ENCODE data around the gene SAP25. TPM values are rescaled to one million over a fixed set of nuclear protein-coding genes. Genes with fewer than 3 reads are reported as not detected.
A peak's percentile ranks its signal among the peaks of the same experiment; 100 is the strongest.

Gene SAP25
- total and polyA plus RNA-seq, 5 donors from 2014 or later = 0.47 to 47.4 TPM; not detected in 3

DNA sequence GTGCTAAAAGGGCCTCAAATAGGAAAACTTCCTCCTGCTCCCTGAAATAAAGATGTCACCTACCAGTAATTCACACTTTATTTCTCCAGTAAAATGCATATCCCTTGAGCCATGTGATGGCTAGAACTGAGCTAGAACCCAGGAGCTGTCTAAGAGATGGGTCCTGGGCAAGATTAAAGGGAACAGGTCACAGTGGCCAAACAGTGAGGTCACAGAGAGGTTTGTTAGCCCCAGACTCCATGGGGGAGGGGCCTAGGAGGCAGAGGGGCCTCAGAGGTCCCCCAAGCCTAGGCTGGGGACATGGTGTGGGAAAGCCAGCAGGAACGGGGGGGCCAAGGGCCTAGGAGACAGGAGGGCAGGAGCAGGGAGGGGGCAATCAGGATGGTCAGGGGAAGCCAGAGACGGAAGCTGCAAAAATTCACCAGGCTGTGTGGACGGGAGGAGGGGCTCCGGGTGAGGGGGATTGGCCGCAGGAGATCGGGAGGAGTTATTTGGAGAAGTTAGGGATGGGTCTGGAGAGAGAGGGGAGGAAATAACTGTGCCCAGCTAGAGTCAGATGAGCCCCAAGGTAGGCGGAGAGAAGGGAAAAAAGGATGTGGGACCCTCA is 15.7 kb upstream of the SAP25 start:
- H3K27me3 Mint-ChIP-seq = peaks cover 9% of the 10 kb centered on the region
- H3K36me3 Mint-ChIP-seq = no peaks in the 10 kb centered on the region

DNA sequence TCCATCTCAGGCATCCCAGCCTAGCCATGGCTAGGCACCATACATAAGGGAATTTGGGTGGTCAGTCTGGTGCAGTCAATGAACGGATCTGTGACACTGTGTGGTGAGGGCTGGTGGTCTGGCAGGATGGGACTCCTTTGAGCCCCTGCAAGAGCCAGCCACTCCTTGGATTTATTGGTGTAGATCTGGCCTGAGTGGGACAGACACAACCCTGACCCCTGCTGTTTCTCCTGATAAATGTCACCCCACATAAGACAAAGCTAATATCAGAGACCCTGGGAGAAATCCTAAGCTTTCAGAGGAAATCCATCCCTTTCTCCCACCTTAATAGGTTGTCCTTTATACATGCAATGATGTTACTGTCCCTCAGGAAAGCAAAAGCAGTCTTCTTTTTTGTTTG is 14.7 kb upstream of the SAP25 start:
- ATAC-seq (ENCODE audit: low read depth in 2 of 2) (no peak), DNase-seq (peak in 1 of 3 donors; percentile 40)
- Histone ChIP-seq H3K36me3 (ENCODE audit: control insufficient read depth, insufficient read depth, low read length) (no peaks in the 10 kb centered on the region), H3K4me1 (ENCODE audit: control insufficient read depth, insufficient read depth, low read length, poor library complexity, severe bottlenecking) (peaks cover 30% of the 10 kb centered on the region), H3K27ac (ENCODE audit: insufficient read depth, low read length, poor library complexity, severe bottlenecking) (no peak overlapping the region), H3K4me3 (ENCODE audit: low read depth, low read length) (no peak overlapping the region), H3K9me3 (ENCODE audit: control insufficient read depth in 2 of 2, low read length in 2 of 2) (no peaks in the 10 kb centered on the region), H3K27me3 (ENCODE audit: control insufficient read depth, insufficient read depth, low read length) (no peaks in the 10 kb centered on the region)
- Mint-ChIP-seq H3K4me1 (peaks cover 0 to 20% (median 9%) of the 10 kb centered on the region in 4 donors), H3K36me3 (no peaks in the 10 kb centered on the region), H3K27me3 (peaks cover 10% of the 10 kb centered on the region), H3K9me3 (no peaks in the 10 kb centered on the region), H3K4me3 (peak overlapping the region; percentile 41 to 89 (median 77)), H3K27ac (peak overlapping the region in 1 of 3 donors; percentile 17)

More for the DNA sequence above, 15.7 kb upstream of the SAP25 start:
- Histone ChIP-seq H3K9me3 (ENCODE audit: control insufficient read depth in 2 of 2, low read length in 2 of 2) (no peaks in the 10 kb centered on the region), H3K27me3 (ENCODE audit: control insufficient read depth, insufficient read depth, low read length) (no peaks in the 10 kb centered on the region), H3K36me3 (ENCODE audit: control insufficient read depth, insufficient read depth, low read length) (no peaks in the 10 kb centered on the region), H3K4me3 (ENCODE audit: low read depth, low read length) (no peak overlapping the region), H3K4me1 (ENCODE audit: control insufficient read depth, insufficient read depth, low read length, poor library complexity, severe bottlenecking) (peaks cover 20% of the 10 kb centered on the region), H3K27ac (ENCODE audit: insufficient read depth, low read length, poor library complexity, severe bottlenecking) (no peak overlapping the region)
- ATAC-seq (ENCODE audit: low read depth in 2 of 2) = no peak
- H3K27ac Mint-ChIP-seq = peak overlapping the region in 1 of 3 donors; percentile 84
- H3K4me1 Mint-ChIP-seq = peaks cover 0 to 14% (median 3%) of the 10 kb centered on the region in 4 donors
- H3K9me3 Mint-ChIP-seq = no peaks in the 10 kb centered on the region
- peak overlapping the region in 1 of 4 donors; percentile 71 for H3K4me3 Mint-ChIP-seq
- DNase-seq = no peak

DNA sequence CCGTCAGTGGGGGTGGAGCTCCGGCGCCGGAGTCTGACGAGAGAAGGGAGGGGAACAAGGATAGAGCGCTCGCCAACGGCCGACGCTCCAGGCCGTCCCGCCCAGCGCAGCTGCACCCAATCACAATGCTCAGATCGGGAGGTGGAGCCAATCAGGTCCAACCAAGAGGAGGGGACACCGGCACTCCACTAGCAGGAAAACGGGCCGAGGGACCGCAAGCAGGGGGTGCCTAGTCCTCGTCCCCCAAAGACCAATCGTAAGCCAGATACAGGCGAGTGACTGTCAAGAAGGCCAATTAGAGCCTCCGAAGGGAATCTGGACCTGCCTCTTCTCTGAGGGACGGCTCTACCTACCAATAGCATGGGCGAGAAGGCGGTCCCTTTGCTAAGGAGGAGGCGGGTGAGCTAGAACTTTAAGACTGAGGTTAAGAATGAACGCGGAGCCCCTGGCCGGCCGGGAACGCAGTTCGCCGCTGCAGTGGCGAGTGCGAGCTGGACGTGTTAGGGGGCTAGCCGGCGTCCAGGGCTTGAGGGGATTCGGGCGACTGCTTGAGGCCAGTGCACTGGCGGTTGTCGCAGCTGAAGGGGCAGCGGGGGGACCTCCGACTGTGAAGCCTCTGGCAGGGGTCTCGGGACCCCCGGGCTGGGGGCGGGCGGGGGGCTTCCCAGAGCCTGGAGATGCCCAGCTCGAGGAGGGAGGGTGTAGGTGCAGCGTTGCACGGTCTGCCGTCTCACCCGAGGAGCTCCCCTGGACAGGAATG is 12.7 kb upstream of the SAP25 start, which contains the start of gene FBXO24:
FBXO24 (plus strand) TSS at position 63 of the 760 bp plus-strand sequence; CDS start at position 361, 298 bp downstream.
- Mint-ChIP-seq H3K9me3 (no peaks in the 10 kb centered on the region), H3K4me3 (peak within 1 kb of the TSS; percentile 88 to 100 (median 98)), H3K27ac (peak within 1 kb of the TSS; percentile 91 to 97 (median 97)), H3K27me3 (peaks cover 10% of the 10 kb centered on the region), H3K36me3 (no peaks in the 10 kb centered on the region), H3K4me1 (peaks cover 0 to 37% (median 13%) of the 10 kb centered on the region in 4 donors)
- Histone ChIP-seq H3K4me1 (ENCODE audit: control insufficient read depth, insufficient read depth, low read length, poor library complexity, severe bottlenecking) (peaks cover 46% of the 10 kb centered on the region), H3K27ac (ENCODE audit: insufficient read depth, low read length, poor library complexity, severe bottlenecking) (peak within 1 kb of the TSS; percentile 97), H3K4me3 (ENCODE audit: low read depth, low read length) (peak within 1 kb of the TSS; percentile 86), H3K36me3 (ENCODE audit: control insufficient read depth, insufficient read depth, low read length) (peaks cover 11% of the 10 kb centered on the region), H3K9me3 (ENCODE audit: control insufficient read depth in 2 of 2, low read length in 2 of 2) (no peaks in the 10 kb centered on the region), H3K27me3 (ENCODE audit: control insufficient read depth, insufficient read depth, low read length) (no peaks in the 10 kb centered on the region)
- DNase-seq (peak; percentile 99 to 100 (median 100)), ATAC-seq (ENCODE audit: low read depth in 2 of 2) (peak; percentile 84 to 86)

DNA sequence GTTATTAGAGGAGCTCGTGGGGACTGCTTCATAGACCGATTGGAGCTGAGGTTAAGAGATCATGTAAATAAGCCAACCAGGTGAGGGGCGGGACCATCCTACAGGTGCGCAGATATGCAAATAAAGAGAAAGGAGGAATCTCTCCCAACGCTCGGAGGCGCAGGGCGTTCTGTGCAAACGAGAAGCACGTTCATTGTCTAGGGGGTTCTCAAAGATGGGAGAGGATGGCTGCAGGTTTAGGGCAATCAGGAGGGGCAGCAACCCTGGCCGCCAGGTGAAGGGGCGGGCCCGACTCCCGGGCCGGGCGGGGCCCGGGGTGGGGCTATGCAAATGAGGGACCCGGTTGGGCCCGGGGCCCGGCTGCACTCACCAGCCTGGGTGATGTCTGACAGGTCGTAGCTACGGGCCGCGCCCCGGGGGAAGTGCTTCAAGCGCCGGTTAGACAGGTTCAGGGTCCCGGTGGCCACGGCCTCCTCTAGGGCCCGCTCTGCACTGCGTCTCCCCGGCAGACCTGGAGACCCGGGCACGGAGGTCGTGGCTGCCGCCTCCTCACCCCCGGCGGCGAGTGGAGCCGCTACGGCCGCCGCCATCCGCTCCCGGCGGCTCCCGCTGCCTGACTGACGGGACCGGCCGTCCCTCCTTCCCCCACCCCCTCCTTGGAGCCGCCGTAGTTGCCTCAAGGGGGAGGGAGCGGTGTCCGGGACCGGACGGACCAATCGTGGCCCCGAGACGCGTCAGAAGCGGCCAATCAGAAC is 12.0 kb upstream of the SAP25 start, which contains the start of gene LRCH4:
LRCH4 (minus strand) TSS at position 619 of the 755 bp plus-strand sequence; CDS start at position 590, 29 bp downstream.
- peaks cover 7% of the 10 kb centered on the region for H3K27me3 Mint-ChIP-seq
- H3K9me3 Mint-ChIP-seq = no peaks in the 10 kb centered on the region
- peaks cover 0 to 37% (median 13%) of the 10 kb centered on the region in 4 donors for H3K4me1 Mint-ChIP-seq
- H3K9me3 ChIP-seq (ENCODE audit: control insufficient read depth in 2 of 2, low read length in 2 of 2) = no peaks in the 10 kb centered on the region
- peak within 1 kb of the TSS; percentile 97 for H3K27ac ChIP-seq (ENCODE audit: insufficient read depth, low read length, poor library complexity, severe bottlenecking)
- H3K4me3 ChIP-seq (ENCODE audit: low read depth, low read length) = peak within 1 kb of the TSS; percentile 86
- H3K27me3 ChIP-seq (ENCODE audit: control insufficient read depth, insufficient read depth, low read length) = no peaks in the 10 kb centered on the region
- H3K36me3 ChIP-seq (ENCODE audit: control insufficient read depth, insufficient read depth, low read length) = peaks cover 19% of the 10 kb centered on the region
- DNase-seq = peak in 2 of 3 donors; percentile 68 to 69
- peaks cover 46% of the 10 kb centered on the region for H3K4me1 ChIP-seq (ENCODE audit: control insufficient read depth, insufficient read depth, low read length, poor library complexity, severe bottlenecking)
- H3K27ac Mint-ChIP-seq = peak within 1 kb of the TSS; percentile 91 to 97 (median 97)
- H3K36me3 Mint-ChIP-seq = no peaks in the 10 kb centered on the region
- peak within 1 kb of the TSS; percentile 88 to 100 (median 98) for H3K4me3 Mint-ChIP-seq
- peak in 1 of 2 donors; percentile 4 for ATAC-seq (ENCODE audit: low read depth in 2 of 2)

DNA sequence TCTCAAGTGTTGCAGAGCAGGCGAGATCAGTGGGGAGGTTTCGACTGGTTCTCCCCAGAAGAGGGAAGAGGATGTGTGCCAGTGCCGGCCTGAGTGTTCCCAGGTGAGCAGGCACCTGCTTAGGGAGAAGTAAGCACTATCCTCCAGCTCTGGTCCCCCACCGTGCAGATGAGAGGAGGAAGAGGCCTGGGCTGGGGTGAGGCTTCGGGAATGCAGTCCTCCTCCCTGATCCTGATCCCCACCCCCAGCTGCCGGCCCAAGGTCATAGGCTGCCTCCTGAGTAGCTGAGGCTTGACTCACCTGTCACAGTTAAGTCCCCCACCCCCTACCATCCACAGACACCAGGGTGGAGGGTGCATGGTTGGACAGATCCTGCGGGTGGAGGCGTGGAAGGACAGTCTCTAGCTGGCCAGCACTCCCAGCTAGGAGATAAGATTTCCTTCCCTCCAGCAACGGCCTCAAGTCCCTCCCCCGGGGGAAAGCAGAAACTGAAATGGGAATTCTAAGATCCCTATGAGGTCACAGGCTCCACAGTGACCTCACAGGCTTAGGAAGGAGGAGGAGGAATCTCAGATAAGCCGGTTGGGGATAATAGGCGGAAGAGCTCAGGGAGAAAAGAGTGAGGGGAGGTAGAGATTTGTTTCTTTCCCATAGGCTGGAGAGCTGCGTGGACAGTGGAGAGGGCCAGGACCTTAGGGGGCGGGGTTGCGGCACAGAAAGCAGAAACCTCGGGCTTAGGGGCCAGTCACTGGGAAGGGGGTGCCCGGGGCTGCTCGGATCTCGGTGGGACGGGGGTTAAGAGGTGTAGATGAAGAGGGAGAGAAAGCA is 11.2 kb upstream of the SAP25 start:
- no peaks in the 10 kb centered on the region for H3K36me3 Mint-ChIP-seq
- Histone ChIP-seq H3K9me3 (ENCODE audit: control insufficient read depth in 2 of 2, low read length in 2 of 2) (no peaks in the 10 kb centered on the region), H3K36me3 (ENCODE audit: control insufficient read depth, insufficient read depth, low read length) (peaks cover 27% of the 10 kb centered on the region), H3K27ac (ENCODE audit: insufficient read depth, low read length, poor library complexity, severe bottlenecking) (peak overlapping the region; percentile 97), H3K27me3 (ENCODE audit: control insufficient read depth, insufficient read depth, low read length) (no peaks in the 10 kb centered on the region), H3K4me1 (ENCODE audit: control insufficient read depth, insufficient read depth, low read length, poor library complexity, severe bottlenecking) (peaks cover 46% of the 10 kb centered on the region), H3K4me3 (ENCODE audit: low read depth, low read length) (peak overlapping the region; percentile 86)
- ATAC-seq (ENCODE audit: low read depth in 2 of 2) (no peak), DNase-seq (no peak)
- H3K9me3 Mint-ChIP-seq = no peaks in the 10 kb centered on the region
- peaks cover 0 to 34% (median 13%) of the 10 kb centered on the region in 4 donors for H3K4me1 Mint-ChIP-seq
- peaks cover 7% of the 10 kb centered on the region for H3K27me3 Mint-ChIP-seq
- H3K27ac Mint-ChIP-seq = peak overlapping the region; percentile 91 to 97 (median 97)
- H3K4me3 Mint-ChIP-seq = peak overlapping the region; percentile 88 to 100 (median 98)

DNA sequence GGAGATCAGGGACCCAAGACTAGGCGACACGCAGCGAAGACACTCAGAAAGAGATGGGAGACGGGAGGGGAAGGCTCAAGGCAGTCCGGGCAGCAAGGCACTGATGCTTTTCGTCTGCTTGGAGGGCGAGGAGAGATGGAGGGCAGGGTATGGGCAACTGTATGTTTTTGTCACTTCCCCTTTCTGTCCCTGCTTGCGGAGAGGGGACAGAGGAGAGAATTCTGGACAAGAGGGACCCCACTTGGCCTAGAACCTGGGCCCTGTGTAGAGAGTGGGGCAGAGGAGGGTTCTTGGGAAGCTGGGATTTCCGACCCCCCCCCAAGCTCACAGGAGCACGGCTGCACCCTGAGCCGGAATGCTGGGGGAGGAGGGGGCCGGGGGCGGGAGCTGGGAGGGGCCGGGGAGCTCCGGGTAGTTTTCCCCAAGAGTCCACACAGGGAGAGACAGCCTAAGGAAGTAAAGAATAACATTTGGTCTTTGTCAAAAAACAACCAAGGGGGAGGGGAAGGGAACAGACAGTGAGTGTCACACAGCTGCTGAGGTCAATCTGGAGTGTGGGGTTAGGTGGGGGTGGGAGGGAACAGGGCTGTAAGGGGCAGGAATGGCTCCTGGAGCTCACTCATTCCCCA is 10.5 kb upstream of the SAP25 start:
- H3K27me3 ChIP-seq (ENCODE audit: control insufficient read depth, insufficient read depth, low read length) = no peaks in the 10 kb centered on the region
- Mint-ChIP-seq H3K27ac (peak overlapping the region; percentile 91 to 97 (median 96)), H3K27me3 (peaks cover 7% of the 10 kb centered on the region), H3K36me3 (no peaks in the 10 kb centered on the region), H3K9me3 (no peaks in the 10 kb centered on the region), H3K4me1 (peaks cover 0 to 36% (median 13%) of the 10 kb centered on the region in 4 donors), H3K4me3 (peak overlapping the region; percentile 88 to 100 (median 98))
- peaks cover 32% of the 10 kb centered on the region for H3K36me3 ChIP-seq (ENCODE audit: control insufficient read depth, insufficient read depth, low read length)
- H3K27ac ChIP-seq (ENCODE audit: insufficient read depth, low read length, poor library complexity, severe bottlenecking) = peak overlapping the region; percentile 97
- no peaks in the 10 kb centered on the region for H3K9me3 ChIP-seq (ENCODE audit: control insufficient read depth in 2 of 2, low read length in 2 of 2)
- no peak for ATAC-seq (ENCODE audit: low read depth in 2 of 2)
- H3K4me1 ChIP-seq (ENCODE audit: control insufficient read depth, insufficient read depth, low read length, poor library complexity, severe bottlenecking) = peaks cover 46% of the 10 kb centered on the region
- peak in 1 of 3 donors; percentile 40 for DNase-seq
- peak overlapping the region; percentile 86 for H3K4me3 ChIP-seq (ENCODE audit: low read depth, low read length)

Measured in CD4-positive, CD25-positive, alpha-beta regulatory T cell (primary cell).